HL-60/S4 treated with phorbol 12-myristate 13-acetate at 8.2 ng/mL for 4 days and 3 days (cell line): ENCODE data around the gene ARHGEF10L.

Experiments
- in situ Hi-C: fragments of 300-500 bp; cut with MboI; formaldehyde crosslinking; loops from 2 replicates; pipeline ENCODE4 v1.15.0; 2022; ENCODE audit warnings: low sequenced_read_pairs

ARHGEF10L gene

DNA sequence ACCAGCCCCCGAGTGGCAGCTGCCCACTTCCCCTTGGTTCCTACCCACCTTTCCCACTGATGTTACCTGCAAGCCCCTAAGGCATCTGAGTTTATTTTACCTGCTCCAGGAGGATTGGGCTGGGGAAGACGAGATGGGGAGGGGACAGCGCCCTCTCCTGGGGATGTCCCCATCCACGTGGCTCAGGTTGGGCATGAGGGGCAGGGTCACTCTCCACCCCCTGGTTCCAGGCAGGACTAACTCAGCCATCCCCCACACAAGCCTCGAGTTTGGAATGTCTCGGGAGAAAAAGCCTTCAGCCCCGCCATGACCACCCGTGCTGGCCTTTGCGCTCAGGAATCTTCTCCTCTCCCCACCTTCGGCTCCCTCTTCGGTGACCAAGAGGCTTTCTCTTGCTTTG is 90.0 kb downstream of the ARHGEF10L start:
- in situ Hi-C loops: no loop called here

DNA sequence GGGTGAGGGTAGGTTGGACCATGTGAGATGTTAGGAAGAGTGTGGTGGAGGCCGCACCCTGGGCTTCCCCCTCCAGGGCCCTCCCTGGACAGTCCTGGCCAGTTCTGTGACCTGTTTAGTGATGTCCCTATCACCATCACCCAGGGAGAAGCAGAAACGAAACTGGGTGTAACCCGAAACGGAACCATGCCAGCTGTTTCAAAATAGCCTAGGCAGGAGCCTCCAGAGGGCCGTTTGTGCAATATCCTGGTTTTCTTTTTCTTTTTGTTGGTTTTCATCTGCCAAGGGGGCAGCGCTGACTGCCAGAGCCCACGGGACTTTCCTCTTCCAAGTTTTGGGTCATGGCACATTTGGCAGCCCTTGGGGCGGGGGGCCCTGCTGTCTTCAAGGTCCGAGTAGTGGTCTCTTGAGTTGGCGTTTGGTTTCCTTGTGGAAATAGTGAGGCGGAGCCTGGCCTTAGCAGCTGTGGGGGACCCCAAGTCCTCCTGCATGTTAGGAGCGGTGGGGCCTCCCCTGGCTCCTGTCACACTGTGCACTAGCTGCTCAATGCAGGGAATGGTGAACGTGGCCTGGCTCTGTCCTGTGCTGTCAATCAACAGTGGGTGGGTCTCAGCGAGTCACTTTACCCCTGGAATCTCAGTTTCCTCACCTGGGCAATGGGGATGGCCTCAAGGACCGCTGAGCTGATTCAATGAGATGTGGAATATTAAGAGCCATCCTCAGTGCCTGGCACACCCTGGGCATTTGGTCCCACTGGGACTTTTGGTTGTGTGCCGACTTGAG is 90.7 kb downstream of the ARHGEF10L start:
- in situ Hi-C loops: no loop called here

GRCh38 chr1:17630986-17631385 is 91.5 kb downstream of the ARHGEF10L start:
- in situ Hi-C loops: no loop called here

DNA sequence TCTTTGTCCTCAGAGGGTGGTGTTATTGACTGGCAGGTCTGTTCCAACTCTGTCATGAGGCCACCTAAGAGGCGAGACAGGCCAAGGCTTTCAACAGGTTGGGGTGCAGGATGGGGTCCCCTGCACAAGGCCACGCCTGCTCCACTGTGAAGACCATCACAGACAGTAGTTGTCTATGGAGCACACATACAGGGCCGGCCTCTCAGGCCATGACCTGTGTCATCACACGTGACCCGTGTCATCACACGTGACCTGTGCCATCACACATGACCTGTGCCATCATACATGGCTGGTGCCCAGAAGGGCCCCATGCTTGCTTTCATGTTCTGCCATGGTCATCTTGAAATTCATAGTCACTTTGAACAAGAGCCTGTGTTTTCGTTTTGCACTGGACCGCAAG is 91.9 kb downstream of the ARHGEF10L start:
- in situ Hi-C loops: no loop called here

- in situ Hi-C loops: no loop called here
These were observed 92.6 kb downstream of the ARHGEF10L start for GRCh38 chr1:17632106-17632505.

DNA sequence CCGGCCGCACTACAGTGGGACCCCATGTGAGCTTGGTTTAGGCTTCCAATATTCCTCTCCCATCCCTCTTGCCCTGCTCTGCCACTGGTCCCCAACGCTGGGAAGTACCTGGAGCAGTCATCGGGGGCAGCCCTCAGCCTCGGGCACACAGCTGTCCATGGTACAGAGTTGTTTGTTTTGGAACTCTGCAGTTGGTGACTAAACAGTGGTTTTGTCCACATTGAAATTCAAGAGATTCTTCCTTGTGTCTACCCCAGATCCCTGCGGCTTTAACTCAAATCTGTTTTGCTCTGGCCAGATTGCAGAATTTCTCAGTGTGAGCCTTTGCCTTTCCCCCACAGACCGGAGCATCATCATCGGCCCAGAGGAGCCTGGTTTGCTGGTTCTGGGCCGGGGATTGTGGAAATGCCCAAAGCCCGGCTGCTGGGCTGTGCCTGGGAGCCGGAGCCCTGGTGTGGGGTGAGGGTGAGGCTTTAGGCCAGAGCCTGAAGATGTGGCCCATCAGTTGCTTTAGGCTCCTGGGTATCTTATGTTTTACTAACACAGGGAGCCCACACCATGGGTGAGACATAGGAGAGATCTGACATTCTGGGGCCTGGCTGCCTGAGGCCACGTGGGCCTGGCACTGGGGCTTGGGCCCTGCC is 93.2 kb downstream of the ARHGEF10L start:
- in situ Hi-C loops: no loop called here

DNA sequence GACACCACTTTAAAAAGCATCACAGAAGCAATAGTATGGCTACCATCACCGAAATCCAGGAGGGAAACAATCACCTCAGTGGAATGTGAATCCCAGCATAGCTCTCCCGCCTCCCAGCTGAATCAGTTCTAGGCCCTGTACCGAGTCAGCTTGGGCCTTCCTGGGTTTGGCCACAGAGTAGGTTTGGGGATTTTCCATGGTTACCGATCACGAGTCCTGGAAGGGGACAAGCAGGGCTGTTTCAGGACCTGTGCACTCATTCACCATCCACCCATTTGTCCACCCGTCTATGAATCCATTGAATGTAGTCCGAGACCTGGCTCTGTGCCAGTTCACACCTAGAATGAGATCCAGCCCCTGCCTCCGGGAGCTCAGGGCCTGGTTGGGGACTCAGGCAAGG is 94.2 kb downstream of the ARHGEF10L start:
- in situ Hi-C loops: no loop called here

DNA sequence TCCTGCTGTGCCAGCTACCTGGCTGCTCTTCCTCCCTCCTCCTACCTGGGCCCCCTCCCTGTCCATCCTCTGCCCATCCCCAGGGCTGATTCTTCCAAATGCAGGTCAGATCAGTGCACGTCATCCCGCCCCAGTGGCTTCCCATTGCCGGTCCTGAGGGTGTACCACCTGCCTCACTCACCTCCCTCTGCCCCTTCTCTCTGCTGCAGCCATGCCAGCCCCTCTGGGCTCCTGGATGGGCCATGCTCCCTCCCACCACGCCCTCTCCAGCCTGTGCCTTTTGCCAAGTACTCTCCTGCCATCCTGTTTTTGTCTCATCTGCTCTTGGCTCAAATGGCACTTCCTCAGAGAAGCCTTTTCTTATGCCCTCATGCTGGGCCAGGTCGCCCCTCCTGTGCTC is 95.8 kb downstream of the ARHGEF10L start:
- in situ Hi-C loops: no loop called here

- in situ Hi-C loops: no loop called here
These were observed 96.3 kb downstream of the ARHGEF10L start for GRCh38 chr1:17635811-17636210.

DNA sequence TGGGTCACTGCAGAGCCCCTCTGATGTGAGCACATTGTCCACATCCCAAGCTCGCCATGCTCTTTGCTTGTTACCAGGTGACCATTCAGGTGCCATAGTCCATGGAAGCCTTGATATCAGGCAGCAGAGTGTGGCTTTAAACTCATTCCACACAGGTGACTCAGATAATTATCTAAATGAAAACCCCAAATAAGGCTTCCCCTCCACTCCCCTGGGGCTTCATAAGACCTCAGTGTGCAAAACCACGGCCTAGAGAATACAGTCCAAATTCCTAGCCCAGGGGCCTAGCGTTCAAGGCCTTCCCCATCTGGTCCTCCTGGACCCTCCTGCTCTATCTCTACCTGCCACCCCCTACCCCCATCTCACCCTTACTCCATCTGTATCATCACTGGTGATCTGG is 97.1 kb downstream of the ARHGEF10L start:
- in situ Hi-C loops: no loop called here

DNA sequence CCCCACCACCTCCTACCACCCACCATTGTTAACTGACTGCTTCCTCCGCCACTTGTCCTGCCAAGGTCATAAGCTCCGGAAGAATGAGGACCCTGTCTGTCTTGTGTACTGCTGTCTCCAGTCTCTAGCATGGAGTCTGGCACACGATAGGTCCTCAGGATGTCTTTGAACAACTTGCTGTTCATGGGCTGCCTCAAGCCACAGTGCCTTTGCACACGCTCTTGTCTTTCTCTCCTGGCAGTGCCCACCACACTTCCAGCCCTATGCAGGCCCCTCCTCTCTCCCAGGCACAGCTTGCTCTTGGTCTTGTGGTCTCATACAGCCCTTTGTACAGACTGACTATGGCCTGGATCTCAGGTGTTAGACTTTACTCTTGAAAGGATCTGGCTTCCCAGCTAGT is 97.6 kb downstream of the ARHGEF10L start:
- in situ Hi-C loops: no loop called here

DNA sequence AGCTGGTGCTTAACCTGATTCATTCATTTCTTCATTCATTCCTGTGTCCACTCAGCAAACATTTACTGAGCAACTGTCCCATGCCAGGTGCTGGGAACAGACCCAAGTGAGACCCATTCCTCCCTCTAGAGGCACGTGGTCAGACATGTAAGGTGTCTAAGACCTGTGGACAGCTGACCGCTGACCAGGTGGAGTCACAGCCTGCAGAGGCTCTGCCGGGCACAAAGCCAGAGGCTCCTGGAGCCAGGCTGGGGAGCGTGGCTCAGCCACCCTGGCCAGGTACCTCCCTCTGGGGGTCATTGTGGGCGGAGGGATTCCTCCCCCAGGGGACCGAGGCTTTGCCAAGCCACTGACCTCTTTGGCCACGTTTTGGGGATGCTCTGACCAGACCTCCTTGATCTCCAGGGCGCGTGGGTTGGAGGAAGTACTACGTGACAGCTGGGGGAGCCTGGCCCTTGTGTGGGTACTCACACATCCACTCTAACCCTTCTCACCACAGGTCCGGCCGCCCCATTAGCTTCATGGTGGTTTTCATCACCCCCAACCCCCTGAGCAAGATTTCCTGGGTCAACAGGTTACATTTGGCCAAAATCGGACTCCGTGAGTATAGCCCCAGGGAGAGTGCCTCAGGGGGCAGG is 100.3 kb downstream of the ARHGEF10L start:
- in situ Hi-C loops: no loop called here

- in situ Hi-C loops: no loop called here
These were observed 100.9 kb downstream of the ARHGEF10L start for GRCh38 chr1:17640393-17640792.

- in situ Hi-C loops: no loop called here
These were observed 101.5 kb downstream of the ARHGEF10L start for GRCh38 chr1:17640975-17641374.

- in situ Hi-C loops: no loop called here
These were observed 102.7 kb downstream of the ARHGEF10L start for GRCh38 chr1:17642169-17642568.

GRCh38 chr1:17642943-17643342 is 103.4 kb downstream of the ARHGEF10L start:
- in situ Hi-C loops: no loop called here

DNA sequence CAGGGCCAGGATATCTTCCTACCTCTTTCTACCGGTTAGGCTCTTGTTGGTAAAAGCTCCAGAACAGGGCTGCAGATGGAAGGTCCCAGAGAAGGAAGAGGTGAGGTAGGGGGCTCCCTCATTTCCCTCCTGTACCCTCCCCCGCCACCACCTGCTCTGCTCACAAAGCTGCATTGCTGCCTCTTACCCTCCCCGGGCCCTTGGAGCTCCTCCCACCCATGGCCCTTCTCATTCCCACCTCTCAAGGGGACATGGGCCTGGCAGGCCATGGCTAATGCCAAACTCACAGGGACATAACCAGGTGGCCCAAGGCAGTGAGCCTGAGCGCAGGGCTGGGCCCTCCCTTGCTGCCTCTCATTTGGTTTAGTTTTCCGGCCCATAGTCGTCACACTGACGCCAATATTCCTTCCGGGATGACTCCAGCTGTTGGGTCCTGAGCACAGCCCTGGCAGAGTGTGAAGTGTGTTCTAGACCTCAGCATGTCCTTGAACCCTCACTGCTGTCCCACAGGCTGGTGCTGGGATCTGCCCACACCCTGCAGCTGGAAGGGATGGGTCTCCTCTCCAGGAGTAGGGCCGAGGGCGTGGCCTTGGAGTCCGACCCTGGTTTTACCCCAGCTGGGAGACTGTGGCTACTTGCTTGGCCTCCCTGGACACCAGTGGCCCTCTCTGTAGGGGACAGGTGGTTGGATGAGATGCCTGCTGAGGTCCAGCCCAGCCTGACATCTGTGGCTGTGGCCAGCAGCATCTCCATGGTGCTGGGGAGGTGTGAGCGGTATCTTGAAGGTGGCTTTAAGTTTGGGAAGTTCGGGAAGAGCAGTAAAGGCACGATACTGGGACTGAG is 104.6 kb downstream of the ARHGEF10L start:
- in situ Hi-C loops: no loop called here

DNA sequence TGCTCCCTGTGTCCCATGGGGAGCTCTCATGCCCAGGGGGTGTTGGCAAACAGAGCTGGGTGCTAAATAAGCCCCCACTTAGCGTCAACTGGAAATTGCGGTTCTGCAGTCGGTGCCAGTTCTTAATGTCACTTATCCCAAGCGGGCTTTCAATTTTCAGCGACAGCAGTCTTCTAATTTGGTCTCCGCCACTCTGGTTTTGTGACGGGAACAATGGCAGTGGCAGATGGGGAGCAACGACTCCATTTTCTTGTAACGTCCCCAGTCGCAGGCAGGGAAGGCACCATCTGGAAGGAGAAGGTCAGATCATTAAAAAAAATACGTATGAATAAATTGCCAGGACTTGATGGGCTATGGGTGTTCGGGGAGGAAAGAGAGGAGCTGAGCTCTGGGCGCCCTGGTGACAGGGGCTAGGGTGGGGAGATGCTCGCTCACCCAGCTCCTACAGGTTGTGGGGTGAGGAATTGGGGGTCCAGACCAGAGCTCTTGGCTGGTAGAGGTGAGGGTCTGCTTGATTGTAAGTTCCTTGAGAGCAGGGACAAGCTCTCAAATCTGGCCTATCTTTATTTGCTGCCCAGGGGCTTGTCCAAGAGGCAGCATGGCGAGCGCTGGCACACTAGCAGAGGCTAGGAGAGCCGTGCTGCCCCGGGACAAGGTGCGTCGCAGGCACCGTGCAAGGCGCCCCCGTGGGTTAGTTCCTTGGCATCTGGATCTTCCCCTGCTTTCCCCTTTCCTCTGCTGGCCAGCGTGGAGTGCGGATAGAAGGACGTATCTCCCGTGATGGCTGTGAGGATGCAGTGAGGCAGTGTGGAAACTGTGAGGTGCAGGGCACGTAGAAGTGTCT is 105.8 kb downstream of the ARHGEF10L start:
- in situ Hi-C loops: no loop called here

DNA sequence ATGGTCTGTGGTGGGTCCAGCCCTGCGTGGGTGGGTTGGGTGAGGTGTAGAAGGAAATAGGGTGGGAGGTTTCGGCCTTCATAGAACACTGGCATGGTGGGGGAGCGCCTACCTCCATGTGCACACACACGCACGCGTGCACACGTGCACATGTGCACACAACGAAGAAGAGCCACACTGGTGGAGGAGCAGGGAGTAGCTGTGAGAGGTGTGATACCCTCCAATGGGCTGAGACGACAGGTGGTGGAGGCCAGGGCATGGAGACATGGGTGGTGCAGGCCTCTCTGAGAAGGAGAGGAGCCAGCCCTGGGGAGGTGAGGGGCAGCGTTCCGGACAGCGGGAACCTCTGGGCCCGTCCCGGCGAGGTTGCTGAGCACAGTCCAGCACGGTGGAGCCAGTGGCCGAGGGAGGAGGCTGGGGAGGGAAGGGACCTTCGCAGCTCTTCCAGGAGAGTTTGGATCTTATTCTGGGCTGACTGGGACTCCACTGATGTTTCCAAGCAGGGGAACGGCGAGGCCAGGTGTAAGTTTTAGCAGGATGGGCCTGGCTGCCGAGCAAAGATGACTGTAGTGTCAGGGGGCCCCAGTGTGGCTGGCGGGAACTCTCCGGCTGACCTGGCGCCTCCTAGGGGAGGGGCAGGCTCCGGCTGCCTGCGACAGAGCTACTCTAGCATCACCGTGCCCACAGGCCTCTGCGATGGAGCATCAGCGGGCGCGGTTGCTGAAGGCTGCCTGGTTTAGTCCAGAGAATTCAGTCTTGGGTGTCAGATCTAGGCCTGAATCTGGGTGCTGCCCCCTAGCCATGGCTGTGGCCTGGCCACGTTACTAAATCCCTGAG is 107.2 kb downstream of the ARHGEF10L start:
- in situ Hi-C loops: no loop called here
